Left kidney (tissue), 2 donors: ENCODE measurements around the gene FAM163A. TPM values are rescaled to one million over a fixed set of nuclear protein-coding genes. Genes with fewer than 3 reads are reported as not detected.

Experiments used
- DNase-seq: peaks from one replicate; pipeline ENCODE4 v3.0.0-alpha.2; 2013
- polyA plus RNA-seq: library from polyadenylated mRNA; unstranded; fragments of 120-200 nt; gene quantifications from one replicate; pipeline ENCODE4 v1.2.1, GENCODE V29; 2013; ENCODE audit not compliant: insufficient read length

FAM163A gene
- polyA plus RNA-seq, 1 donor: 0.57 TPM

GRCh38 chr1:179750630-179751029 is 7.5 kb downstream of the FAM163A start:
- DNase-seq: no peak

GRCh38 chr1:179753061-179753460 is 10.0 kb downstream of the FAM163A start:
- DNase-seq: no peak

DNA sequence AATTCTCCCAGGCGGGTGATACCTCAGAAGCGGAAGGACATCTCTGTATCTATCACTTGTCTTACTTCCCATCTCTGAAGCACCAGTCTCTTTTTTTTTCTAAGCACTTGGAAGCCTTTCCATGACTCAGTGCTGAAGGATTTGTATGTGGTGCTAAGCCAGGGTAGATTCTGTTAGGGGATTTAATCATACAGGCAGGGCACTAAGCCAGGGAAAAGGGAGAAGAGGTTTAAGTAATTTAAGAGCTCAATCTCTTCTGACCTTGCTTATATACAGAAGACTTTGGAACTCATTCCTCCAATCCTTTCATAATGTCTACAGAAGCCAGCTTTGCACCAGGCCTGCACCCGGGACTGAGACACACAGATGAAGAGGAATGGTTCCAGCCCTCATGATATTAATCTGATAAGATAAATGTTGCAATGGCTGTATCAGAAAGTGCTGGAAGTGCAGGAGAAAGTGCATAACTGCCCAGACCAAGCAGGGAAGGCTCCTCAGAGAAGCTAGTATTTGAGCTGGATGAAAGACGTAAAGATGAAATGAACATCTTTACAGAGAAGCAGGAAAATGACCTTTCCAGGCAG is 11.0 kb downstream of the FAM163A start:
- DNase-seq: no peak

- no peak for DNase-seq
Observed at GRCh38 chr1:179757933-179758332, 14.8 kb downstream of the FAM163A start.

DNA sequence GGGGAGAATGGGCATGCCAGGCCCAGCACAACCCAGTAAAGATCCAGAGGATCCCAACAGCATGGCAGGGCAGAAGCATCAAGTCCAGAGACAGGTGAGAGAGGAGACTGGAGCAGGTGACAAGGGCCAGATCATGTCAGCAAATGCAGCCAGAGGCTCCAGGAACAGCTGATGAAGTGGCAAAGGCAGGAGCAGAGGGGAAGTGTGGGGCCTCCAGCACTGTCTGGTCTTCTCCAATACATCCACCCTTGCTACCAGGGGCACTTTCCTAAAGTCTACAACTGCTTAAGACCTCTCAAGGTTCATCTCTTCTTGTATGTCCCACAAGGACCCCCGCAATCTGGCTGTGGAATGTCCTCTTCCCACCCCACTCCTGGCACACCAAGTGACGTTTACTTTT is 17.4 kb downstream of the FAM163A start:
- no peak for DNase-seq

GRCh38 chr1:179761296-179761695 is 18.2 kb downstream of the FAM163A start:
- peak; percentile 56 for DNase-seq

DNA sequence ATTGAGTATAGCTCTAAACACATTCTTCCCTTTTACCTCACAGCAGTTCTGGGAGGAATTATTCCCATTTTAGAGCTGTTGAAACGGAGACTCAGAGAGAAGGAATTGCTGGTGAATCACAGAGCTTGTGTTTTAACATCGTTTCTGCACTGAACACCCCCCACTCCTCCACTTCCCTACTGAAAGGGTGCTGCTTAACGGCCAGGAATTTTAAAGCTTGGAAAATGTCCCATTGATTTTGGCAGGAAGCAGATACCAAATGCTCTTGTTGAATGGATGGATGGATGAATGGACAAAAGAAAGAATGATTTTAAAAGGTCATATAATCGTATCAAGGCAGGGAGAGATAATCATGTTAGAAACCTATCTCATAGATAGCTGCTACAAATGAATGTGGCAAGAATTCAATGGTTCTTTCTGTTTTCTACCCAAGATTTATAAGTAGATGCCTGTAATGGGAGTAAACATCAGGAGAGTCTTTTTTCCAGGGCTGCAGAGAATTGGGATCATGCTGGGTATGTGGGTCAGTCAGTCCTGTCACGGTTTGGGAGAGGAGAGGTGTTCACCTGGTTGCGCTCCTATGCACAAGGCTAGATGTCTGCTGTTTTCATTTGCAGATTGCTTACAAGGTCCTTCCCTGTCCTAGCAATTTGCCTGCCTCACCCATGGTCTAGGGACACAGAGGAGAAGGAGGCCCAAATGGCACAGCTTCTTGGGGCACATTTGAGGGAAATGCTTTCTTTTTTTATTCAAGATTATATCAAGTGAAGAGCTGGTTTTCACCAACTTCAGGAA is 19.0 kb downstream of the FAM163A start:
- no peak for DNase-seq

DNA sequence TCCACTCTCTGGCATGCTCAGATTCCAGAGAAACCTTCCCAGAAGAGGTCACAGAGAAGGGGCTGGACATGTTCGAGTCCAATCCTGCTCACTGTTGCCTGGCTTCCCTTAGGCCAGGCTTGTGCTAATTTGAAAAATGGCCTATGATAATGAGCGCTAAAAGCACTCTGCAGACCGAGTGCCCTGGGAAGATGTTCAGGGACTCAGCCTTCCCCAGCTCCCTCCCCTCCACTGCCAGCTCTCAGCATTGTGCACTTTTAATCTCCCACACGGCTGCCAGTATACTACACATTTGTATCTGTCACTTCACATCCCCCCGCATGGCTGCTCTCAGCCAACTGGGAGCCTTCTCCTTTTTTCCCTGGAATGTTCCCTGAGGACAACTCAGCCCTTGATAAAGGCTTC is 24.1 kb downstream of the FAM163A start:
- no peak for DNase-seq

- no peak for DNase-seq
Observed at GRCh38 chr1:179767996-179768395, 24.9 kb downstream of the FAM163A start.

GRCh38 chr1:179770887-179771502 is 27.9 kb downstream of the FAM163A start:
- DNase-seq: no peak

DNA sequence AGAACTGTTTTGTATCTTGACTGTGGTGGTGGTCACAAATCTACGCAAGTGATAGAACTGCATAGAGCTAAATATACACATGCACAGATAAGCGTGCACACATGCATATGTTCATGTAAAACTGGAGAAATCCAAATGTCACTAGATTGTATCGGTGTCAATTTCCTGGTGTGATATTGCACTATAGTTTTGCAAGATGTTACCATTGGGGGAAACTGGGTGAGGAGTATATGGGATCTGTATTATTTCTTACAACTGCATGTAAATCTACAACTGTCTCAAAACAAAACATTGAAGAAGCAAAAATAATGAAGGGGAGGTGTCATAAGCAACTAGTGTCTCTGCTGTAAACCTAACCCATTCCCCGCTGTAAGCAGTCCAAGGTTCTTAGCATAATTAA is 30.2 kb downstream of the FAM163A start:
- no peak for DNase-seq

GRCh38 chr1:179774000-179774399 is 30.9 kb downstream of the FAM163A start:
- DNase-seq: no peak

- no peak for DNase-seq
Observed at GRCh38 chr1:179774566-179774965, 31.5 kb downstream of the FAM163A start.

GRCh38 chr1:179775009-179775408 is 31.9 kb downstream of the FAM163A start:
- DNase-seq: no peak

GRCh38 chr1:179776831-179777230 is 33.7 kb downstream of the FAM163A start:
- DNase-seq: no peak

GRCh38 chr1:179777731-179778130 is 34.6 kb downstream of the FAM163A start:
- DNase-seq: no peak

GRCh38 chr1:179779645-179780272 is 36.7 kb downstream of the FAM163A start:
- no peak for DNase-seq

- DNase-seq: no peak
Observed at GRCh38 chr1:179781962-179782361, 38.9 kb downstream of the FAM163A start.

DNA sequence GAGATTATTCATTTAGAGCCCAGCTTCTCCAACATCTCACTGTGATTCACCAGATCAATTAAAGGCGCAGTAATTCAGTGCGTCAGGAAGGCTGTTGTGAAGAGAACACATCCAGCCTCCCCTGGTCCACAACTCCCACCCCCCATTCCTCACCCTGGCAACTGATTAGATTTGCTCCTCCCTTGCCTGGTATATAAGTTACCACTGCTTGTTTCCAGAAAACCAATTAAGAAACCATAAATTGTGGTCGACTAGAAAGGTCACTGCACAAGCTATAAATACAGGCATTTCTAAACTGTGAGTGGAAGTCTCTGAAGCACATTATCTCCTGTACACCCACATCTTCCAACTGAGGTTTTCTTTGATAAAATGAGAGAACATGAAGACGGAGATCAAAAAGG is 41.9 kb downstream of the FAM163A start:
- peak; percentile 77 for DNase-seq

- DNase-seq: no peak
Observed at GRCh38 chr1:179785728-179786127, 42.6 kb downstream of the FAM163A start.

- no peak for DNase-seq
Observed at GRCh38 chr1:179786815-179787685, 44.0 kb downstream of the FAM163A start.

DNA sequence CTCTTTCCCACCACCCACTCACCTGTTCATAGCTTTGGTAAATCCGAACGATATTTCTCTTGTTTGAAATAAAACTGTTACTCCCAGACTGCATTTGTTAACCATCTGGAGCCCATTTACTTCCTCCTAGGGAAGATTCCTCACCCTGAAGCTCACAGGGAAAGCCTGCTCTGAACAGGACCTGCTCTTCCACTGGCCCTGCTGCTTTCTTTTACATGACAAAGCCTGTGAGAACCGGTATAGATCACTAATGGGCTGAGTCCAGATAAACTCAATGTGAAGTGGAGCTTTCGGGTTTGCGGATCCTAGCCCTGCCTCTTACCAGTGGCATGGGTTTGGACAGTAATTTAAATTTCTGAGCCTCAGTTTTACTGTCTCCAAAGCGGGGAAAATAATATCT is 45.2 kb downstream of the FAM163A start:
- DNase-seq: no peak
